ENCODE data around the gene PGM3.

DNA sequence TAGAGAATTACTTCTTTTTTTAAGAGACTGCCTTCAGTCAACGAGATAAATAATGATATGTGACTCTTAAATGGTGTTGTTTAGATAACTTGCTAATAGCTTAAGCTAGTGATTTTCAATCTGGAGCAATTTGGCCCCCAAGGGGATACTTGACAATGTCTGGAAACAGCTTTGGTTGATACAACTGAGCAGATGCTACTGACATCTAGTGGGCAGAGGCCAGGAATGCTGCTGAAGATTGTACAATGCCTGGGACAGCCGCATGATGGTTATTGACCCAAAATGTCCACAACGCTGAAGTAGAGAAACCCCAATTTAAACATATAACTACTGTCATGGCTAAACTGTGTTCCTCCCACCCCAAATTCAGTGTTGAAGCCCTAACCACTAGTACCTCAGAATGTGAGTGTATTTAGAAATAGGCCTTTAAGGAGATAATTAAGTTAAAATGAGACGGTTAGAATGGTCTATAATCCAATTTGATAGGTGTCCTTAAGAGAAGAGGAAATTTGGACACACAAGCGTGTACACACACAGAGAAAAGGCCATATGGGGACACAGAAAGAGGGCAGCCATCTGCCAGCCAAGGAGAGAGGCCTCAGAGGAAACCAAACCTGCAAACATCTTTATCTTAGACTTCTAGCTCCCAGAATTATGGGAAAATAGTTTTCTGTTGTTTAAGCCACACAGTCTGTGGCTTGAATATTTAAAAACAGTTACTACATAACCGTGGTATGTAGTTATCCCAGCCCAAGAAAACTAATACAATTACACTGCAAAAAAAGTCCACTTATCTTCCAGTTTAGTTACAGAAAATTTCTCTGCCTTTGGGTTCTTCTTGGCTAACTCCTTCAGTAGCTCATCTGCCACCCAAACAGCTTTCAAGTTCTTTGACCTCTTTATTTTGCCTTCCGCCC lies 22.3 kb upstream of the PGM3 start:
- peak; percentile 65 for TF ChIP-seq ISL1 (CRISPR knock-in tag; IDR thresholded peaks at IDR 0.05)
- TF ChIP-seq, protein P1, sequence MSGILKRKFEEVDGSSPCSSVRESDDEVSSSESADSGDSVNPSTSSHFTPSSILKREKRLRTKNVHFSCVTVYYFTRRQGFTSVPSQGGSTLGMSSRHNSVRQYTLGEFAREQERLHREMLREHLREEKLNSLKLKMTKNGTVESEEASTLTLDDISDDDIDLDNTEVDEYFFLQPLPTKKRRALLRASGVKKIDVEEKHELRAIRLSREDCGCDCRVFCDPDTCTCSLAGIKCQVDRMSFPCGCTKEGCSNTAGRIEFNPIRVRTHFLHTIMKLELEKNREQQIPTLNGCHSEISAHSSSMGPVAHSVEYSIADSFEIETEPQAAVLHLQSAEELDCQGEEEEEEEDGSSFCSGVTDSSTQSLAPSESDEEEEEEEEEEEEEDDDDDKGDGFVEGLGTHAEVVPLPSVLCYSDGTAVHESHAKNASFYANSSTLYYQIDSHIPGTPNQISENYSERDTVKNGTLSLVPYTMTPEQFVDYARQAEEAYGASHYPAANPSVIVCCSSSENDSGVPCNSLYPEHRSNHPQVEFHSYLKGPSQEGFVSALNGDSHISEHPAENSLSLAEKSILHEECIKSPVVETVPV (CRISPR knock-in tag; IDR thresholded peaks at IDR 0.05) = no peak
